RWPE2 (cell line): ENCODE data around the gene DNM1L.

Experiments used
- ATAC-seq: fragments of 200-7000 bp; cut with Tn5 transposase; 3 replicates; pipeline ENCODE4 v1.9.1; 2021; ENCODE audit warnings: low read depth
- DNase-seq: peaks from one replicate; pipeline ENCODE4 v3.0.0-alpha.2; 2020; ENCODE audit warnings: low spot score
- H3K27ac ChIP-seq: fragments of 450-650 bp; 2 replicates; pipeline ENCODE4 v1.5.1; 2017; ENCODE audit warnings: mild to moderate bottlenecking; ENCODE audit not compliant: poor library complexity, severe bottlenecking
- H3K27me3 ChIP-seq: fragments of 250-450 bp; sonication (Bioruptor Pico); 2 replicates; pipeline ENCODE4 v1.5.1; 2021; ENCODE audit warnings: mild to moderate bottlenecking, moderate library complexity; ENCODE audit not compliant: insufficient read depth, poor library complexity, severe bottlenecking
- H3K36me3 ChIP-seq: fragments of 250-450 bp; sonication (Bioruptor Pico); 2 replicates; pipeline ENCODE4 v1.5.1; 2020; ENCODE audit warnings: low read depth, mild to moderate bottlenecking, moderate library complexity
- H3K4me1 ChIP-seq: fragments of 250-450 bp; sonication (Bioruptor Pico); 2 replicates; pipeline ENCODE4 v1.5.1; 2021; ENCODE audit warnings: mild to moderate bottlenecking, moderate library complexity; ENCODE audit not compliant: insufficient read depth, poor library complexity, severe bottlenecking
- H3K4me3 ChIP-seq: fragments of 250-450 bp; sonication (Bioruptor Pico); 2 replicates; pipeline ENCODE4 v1.5.1; 2021; ENCODE audit warnings: mild to moderate bottlenecking, moderate library complexity; ENCODE audit not compliant: severe bottlenecking
- H3K9me3 ChIP-seq: fragments of 250-450 bp; sonication (Bioruptor Pico); 2 replicates; pipeline ENCODE4 v1.5.1; 2021; ENCODE audit warnings: mild to moderate bottlenecking, moderate library complexity; ENCODE audit not compliant: severe bottlenecking
- TF ChIP-seq, protein P1 (sequence below): fragments of 450-650 bp; IDR thresholded peaks from one replicate; pipeline ENCODE4 v1.5.1; 2017; ENCODE audit warnings: mild to moderate bottlenecking, moderate library complexity; ENCODE audit not compliant: poor library complexity, severe bottlenecking

Gene DNM1L

DNA sequence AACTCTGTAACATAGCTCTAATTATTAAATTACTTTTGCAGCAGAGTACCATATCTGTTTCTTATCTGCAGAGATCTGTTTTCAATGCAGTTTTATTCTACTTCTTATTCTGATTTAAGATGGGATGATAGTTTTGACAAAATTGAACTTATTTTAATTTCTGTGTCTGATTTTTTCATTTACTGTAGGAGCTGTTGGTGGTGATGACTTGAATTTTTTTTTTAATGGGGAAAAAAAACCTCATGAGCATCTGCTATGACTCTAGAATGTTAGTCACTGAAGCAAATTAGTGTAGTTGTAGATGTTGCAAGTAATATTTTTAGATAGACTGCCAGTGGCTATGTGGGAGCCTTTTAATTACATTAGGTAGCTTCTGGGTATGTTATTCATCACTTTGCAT lies 23.4 kb downstream of the DNM1L start:
- Histone ChIP-seq H3K27me3 (no peaks in the 10 kb centered on the region), H3K9me3 (no peaks in the 10 kb centered on the region), H3K36me3 (peaks cover 37% of the 10 kb centered on the region), H3K4me1 (no peaks in the 10 kb centered on the region), H3K27ac (no peak overlapping the region), H3K4me3 (no peak overlapping the region)
- DNase-seq (no peak), ATAC-seq (no peak)
- TF ChIP-seq, protein P1, sequence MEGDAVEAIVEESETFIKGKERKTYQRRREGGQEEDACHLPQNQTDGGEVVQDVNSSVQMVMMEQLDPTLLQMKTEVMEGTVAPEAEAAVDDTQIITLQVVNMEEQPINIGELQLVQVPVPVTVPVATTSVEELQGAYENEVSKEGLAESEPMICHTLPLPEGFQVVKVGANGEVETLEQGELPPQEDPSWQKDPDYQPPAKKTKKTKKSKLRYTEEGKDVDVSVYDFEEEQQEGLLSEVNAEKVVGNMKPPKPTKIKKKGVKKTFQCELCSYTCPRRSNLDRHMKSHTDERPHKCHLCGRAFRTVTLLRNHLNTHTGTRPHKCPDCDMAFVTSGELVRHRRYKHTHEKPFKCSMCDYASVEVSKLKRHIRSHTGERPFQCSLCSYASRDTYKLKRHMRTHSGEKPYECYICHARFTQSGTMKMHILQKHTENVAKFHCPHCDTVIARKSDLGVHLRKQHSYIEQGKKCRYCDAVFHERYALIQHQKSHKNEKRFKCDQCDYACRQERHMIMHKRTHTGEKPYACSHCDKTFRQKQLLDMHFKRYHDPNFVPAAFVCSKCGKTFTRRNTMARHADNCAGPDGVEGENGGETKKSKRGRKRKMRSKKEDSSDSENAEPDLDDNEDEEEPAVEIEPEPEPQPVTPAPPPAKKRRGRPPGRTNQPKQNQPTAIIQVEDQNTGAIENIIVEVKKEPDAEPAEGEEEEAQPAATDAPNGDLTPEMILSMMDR: no peak

DNA sequence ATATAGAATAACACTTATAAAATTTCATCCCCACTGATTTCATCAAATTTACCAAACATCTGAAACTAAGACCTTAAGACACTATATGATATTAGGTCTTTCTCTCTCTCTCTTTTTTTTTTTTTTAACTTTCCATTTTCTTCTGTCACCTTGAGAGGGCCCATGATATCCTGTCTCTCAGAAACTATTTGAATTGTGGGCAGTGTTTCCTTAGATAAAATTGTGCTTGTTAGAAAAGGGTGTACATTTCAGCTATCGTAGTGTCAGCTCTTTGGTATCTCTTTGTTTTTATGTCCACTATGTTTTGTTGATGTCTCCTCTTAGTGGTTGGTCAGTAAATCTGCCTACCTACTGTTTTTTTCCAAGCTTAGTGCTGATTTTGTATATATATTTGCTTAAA lies 23.8 kb downstream of the DNM1L start:
- Histone ChIP-seq H3K36me3 (peaks cover 39% of the 10 kb centered on the region), H3K9me3 (no peaks in the 10 kb centered on the region), H3K27ac (no peak overlapping the region), H3K27me3 (no peaks in the 10 kb centered on the region), H3K4me1 (no peaks in the 10 kb centered on the region), H3K4me3 (no peak overlapping the region)
- no peak for ATAC-seq
- TF ChIP-seq, protein P1: no peak
- DNase-seq: no peak

DNA sequence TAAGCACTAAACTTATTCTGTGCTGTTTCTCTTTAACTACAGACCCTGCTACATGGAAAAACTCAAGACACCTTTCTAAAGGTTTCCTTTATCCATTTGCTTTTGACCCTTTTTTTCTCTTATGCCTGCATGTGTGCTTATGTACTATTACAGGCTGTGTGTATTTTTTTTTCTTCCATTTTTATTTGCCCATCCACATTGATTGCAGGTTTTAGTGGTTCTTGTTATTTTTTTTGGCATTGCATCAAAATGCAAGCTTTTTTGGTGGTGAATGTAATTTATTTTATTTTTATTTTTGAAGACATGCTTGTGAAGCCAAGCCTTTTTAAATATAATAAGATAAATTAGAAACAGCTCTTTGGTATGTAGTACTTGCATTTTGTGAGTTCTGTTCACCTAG lies 26.7 kb downstream of the DNM1L start:
- H3K27me3 ChIP-seq: no peaks in the 10 kb centered on the region
- no peak overlapping the region for H3K27ac ChIP-seq
- ATAC-seq (no peak), DNase-seq (no peak)
- H3K4me3 ChIP-seq: no peak overlapping the region
- H3K9me3 ChIP-seq: no peaks in the 10 kb centered on the region
- TF ChIP-seq, protein P1: no peak
- H3K4me1 ChIP-seq: no peaks in the 10 kb centered on the region
- H3K36me3 ChIP-seq: peaks cover 50% of the 10 kb centered on the region

DNA sequence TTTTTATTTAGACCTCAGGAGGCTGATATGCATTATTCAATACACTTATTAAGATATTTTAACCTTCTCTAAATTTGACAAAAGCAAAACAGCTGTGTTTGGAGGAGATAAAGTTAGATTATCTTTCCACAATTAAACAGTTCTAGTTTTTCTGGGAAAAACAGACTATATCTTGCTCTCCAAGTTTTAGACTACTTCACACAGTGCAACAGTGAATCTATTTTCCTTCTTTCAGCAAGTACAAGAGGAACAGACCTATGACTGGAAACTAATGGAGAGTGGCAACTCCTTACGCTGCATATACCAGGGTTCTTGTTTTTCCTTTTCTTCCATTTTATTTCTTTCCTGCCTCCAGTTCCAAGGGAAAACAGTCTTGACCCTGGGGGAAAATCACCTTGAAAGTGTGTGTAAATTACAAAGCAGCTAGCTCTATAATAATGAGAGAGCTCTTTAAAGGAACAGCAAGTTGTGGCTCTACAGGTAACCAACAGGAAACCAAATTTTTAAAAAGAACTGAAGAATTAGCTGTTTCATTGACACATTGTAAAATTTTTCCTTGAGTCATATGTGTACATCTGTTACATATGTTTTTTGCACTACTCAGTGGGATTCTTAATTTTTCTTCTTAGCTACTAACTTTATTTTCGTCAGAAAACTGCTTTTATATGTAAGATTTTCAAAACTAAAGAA lies 27.4 kb downstream of the DNM1L start:
- TF ChIP-seq, protein P1: no peak

DNA sequence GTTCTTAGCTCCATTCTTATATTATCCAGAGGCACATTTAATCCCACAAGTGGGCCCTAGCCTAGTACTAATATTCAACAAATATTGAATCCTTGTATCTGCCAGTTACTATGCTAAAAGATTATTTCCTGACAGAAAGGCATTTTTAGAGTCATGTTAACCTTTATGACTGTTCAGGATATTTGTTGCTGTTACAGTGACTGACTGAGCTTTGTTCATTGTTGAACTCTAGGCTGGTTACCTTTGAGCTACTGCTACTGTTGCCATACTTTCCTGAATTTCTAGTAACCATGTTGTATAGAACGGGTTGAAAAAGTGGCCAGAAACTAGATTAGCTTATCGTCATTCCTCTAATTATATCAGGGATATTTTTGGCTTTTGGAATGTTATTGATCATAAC lies 29.8 kb downstream of the DNM1L start:
- ATAC-seq (no peak), DNase-seq (no peak)
- TF ChIP-seq, protein P1: no peak
- Histone ChIP-seq H3K27me3 (no peaks in the 10 kb centered on the region), H3K4me1 (no peaks in the 10 kb centered on the region), H3K4me3 (no peak overlapping the region), H3K36me3 (peaks cover 67% of the 10 kb centered on the region), H3K9me3 (no peaks in the 10 kb centered on the region), H3K27ac (no peak overlapping the region)

More for the DNA sequence above, 27.4 kb downstream of the DNM1L start:
- ATAC-seq (no peak), DNase-seq (no peak)
- no peak overlapping the region for H3K4me3 ChIP-seq
- peaks cover 53% of the 10 kb centered on the region for H3K36me3 ChIP-seq
- no peaks in the 10 kb centered on the region for H3K27me3 ChIP-seq
- H3K4me1 ChIP-seq: no peaks in the 10 kb centered on the region
- no peaks in the 10 kb centered on the region for H3K9me3 ChIP-seq
- H3K27ac ChIP-seq: no peak overlapping the region
